ENCODE data around the gene GRIN2A.

GRCh38 chr16:10033556-10033955, 148.7 kb downstream of the GRIN2A start:
- TF ChIP-seq CTCF (IDR thresholded peaks at IDR 0.05; ENCODE audit: extremely low read depth in 1 of 2, insufficient read depth in 1 of 2, low read depth in 1 of 2, low read length in 2 of 2) (no peak), POLR2A (IDR thresholded peaks at IDR 0.05; ENCODE audit: low read depth, low read length) (no peak)
